T-helper 1 cell treated with Interleukin-12 subunit alpha and Interleukin-12 subunit beta and Interleukin-4 antibody, amounts not matched to agents 30 μg/mL and 1 μg/mL, for 36 hours (primary cell): ENCODE results near the gene NOP58.
"Not testable (repeated sequence)": the region's sequence is repeated elsewhere in the genome, so short reads cannot be mapped to it uniquely, and the experiment has no call there.

Experiments
- H3K27ac Mint-ChIP-seq: one replicate; pipeline ENCODE4 v1.8.0; 2021; ENCODE audit warnings: mild to moderate bottlenecking, mixed read lengths
- H3K27me3 Mint-ChIP-seq: one replicate; pipeline ENCODE4 v1.8.0; 2021; ENCODE audit warnings: low read depth, mixed read lengths
- H3K36me3 Mint-ChIP-seq: one replicate; pipeline ENCODE4 v1.8.0; 2021; ENCODE audit warnings: low read depth, mixed read lengths
- H3K4me1 Mint-ChIP-seq: one replicate; pipeline ENCODE4 v1.8.0; 2021; ENCODE audit warnings: low read depth, mixed read lengths
- H3K4me3 Mint-ChIP-seq: one replicate; pipeline ENCODE4 v1.8.0; 2021; ENCODE audit warnings: mild to moderate bottlenecking, moderate library complexity, mixed read lengths
- H3K9me3 Mint-ChIP-seq: one replicate; pipeline ENCODE4 v1.8.0; 2021; ENCODE audit warnings: mixed read lengths

Gene NOP58

DNA sequence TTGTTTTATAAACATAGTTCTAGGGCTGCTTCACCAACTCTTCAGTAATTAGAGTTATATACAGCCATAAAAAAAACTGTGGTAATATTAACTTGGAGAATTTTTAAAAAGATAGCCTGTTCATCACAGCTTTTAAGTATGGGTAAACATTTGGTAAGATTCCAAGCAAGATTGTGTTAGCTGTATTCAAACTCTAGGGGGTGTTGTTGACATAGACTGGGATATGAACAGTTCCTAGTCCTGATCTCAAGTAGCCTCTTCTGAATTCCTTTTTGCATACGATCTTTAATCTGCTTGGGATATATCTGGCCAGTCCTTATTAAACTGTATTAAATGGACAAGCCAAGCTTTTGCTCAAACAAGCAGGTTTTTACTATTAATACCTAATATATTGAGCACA lies 13.4 kb downstream of the NOP58 start:
- peaks cover 31% of the 10 kb centered on the region for H3K36me3 Mint-ChIP-seq
- peaks cover 27% of the 10 kb centered on the region for H3K4me1 Mint-ChIP-seq
- no peak overlapping the region for H3K4me3 Mint-ChIP-seq
- no peaks in the 10 kb centered on the region for H3K9me3 Mint-ChIP-seq
- no peaks in the 10 kb centered on the region for H3K27me3 Mint-ChIP-seq
- H3K27ac Mint-ChIP-seq: peak overlapping the region; percentile 45

DNA sequence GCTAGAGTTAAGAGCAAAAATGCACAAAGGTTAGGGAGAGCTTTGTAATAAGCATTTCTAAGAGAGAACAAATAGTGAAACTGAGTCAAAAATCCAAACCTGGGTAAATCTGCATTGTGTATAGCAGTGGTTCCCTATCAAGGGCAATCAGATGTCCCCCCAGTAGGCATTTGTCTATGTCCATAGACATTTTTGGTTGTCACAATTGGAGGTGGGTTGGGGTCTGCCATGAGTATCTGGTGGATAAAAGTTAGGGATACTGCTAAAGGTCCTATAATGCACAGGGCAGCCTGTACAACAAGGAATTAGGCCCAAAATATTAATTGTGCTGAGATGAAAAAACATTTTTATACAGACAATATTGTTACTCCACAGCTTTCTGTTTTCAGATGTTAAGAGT lies 21.0 kb downstream of the NOP58 start:
- H3K27me3 Mint-ChIP-seq: no peaks in the 10 kb centered on the region
- peaks cover 3% of the 10 kb centered on the region for H3K4me1 Mint-ChIP-seq
- peaks cover 41% of the 10 kb centered on the region for H3K36me3 Mint-ChIP-seq
- H3K9me3 Mint-ChIP-seq: no peaks in the 10 kb centered on the region
- no peak overlapping the region for H3K4me3 Mint-ChIP-seq
- H3K27ac Mint-ChIP-seq: no peak overlapping the region

DNA sequence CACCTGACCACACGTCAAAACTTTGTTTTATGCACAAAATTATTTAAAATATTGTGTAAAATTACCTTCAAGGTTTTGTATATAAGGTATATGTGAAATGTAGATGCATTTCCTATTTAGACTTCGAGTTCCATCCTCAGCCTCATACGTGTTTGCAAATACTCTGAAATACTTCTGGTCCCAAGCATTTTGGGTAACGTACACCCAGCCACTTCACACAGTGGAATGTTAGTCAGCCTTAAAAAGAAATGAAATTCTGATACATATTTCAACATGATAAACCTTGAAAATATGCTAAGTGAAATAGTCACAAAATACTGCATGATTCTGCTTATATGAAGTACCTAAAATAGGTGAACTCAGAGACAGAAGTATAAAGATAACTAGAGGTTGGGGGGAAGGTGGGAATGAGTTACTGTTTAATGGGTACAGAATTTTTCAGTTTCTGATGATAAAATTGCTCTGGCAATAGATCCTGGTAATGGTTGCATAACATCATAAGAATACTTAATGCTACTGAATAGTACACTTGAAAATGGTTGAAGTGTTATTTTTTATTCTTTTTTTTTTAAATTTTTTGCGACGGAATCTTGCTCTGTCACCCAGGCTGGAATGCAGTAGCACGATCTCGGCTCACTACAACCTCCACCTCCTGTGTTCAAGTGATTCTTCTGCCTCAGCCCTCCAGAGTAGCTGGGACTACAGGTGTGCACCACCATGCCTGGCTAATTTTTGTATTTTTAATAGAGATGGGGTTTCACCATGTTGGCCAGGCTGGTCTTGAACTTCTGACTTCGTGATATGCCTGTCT lies 24.0 kb downstream of the NOP58 start:
- H3K27me3 Mint-ChIP-seq: no peaks in the 10 kb centered on the region
- H3K9me3 Mint-ChIP-seq: no peaks in the 10 kb centered on the region
- peaks cover 40% of the 10 kb centered on the region for H3K36me3 Mint-ChIP-seq

DNA sequence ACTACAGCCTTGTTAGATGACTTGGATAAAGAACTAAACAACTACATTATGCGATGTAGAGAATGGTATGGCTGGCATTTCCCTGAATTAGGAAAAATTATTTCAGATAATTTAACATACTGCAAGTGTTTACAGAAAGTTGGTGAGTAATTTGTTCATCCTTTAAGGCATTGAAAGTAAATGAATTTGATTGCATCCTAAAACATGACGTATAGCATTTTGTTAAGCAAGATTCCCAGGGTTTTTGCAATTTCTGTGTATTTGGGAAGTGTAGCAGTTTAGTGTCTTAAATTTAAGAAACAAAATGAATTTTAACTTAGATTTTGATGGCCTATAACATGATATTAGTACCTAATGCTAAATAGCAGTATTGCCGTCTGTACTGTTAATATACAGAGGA lies 24.8 kb downstream of the NOP58 start:
- H3K27ac Mint-ChIP-seq: no peak overlapping the region

More for the DNA sequence above, 24.0 kb downstream of the NOP58 start:
- H3K27ac Mint-ChIP-seq: no peak overlapping the region
- H3K4me3 Mint-ChIP-seq: no peak overlapping the region
- no peaks in the 10 kb centered on the region for H3K4me1 Mint-ChIP-seq

DNA sequence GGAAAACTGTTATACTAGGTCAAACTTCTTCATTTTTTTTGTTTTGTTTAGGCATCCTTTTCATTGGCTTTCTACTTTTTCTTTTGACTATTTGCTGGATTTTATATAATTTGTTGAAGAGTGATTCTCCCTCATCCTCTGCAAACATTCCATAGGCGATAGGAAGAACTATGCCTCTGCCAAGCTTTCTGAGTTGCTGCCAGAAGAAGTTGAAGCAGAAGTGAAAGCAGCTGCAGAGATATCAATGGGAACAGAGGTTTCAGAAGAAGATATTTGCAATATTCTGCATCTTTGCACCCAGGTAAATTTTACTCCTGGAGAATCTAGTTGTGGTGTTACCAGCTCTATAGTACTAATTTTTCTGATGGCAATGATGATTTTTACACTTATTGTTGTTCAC lies 25.4 kb downstream of the NOP58 start:
- Mint-ChIP-seq H3K36me3 (peaks cover 38% of the 10 kb centered on the region), H3K9me3 (no peaks in the 10 kb centered on the region), H3K27ac (no peak overlapping the region)

More for the DNA sequence above, 24.8 kb downstream of the NOP58 start:
- Mint-ChIP-seq H3K4me3 (no peak overlapping the region), H3K36me3 (peaks cover 35% of the 10 kb centered on the region), H3K27me3 (no peaks in the 10 kb centered on the region), H3K9me3 (no peaks in the 10 kb centered on the region), H3K4me1 (no peaks in the 10 kb centered on the region)

DNA sequence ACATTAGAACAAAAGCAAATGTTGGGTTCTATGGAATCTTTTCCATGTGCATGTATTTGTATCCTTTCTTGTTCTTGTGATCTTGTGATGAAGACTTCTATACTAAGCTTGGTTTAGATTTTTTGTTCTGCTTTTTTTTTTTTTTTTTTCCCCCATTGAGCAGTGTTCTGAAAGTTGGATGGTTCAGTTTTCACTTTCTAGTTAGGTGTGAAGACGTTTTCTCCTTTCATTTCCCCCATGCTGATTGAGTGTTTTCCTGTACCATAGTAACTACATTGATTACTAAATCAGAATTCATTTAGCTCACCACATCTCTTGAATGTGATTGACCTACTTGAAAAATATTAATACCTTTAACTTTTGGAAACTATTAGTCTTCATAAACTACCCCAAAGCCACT lies 34.1 kb downstream of the NOP58 start:
- Mint-ChIP-seq H3K4me3 (no peak overlapping the region), H3K27ac (peak overlapping the region; percentile 74), H3K4me1 (peaks cover 7% of the 10 kb centered on the region), H3K27me3 (no peaks in the 10 kb centered on the region), H3K36me3 (peaks cover 63% of the 10 kb centered on the region), H3K9me3 (no peaks in the 10 kb centered on the region)

More for the DNA sequence above, 25.4 kb downstream of the NOP58 start:
- Mint-ChIP-seq H3K4me3 (no peak overlapping the region), H3K27me3 (no peaks in the 10 kb centered on the region), H3K4me1 (no peaks in the 10 kb centered on the region)

DNA sequence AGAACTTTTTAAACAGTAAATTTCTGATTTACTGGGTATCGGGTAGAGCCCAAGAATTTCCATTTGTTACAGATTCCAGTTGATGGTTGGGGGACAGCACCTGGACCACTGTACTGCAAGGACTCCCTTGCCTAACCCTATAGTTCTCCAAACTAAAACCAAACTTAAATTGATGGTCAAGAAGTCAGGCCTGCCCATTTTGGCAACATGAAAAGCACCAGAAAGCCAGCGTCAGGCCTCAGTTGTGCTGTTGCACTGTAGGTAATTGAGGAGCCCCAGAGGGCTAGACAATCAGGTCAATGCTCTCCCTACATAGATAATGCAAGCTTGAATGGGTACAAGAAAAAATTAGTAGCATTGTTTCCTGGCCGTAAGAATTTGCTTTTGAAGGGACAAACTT lies 40.5 kb downstream of the NOP58 start:
- peaks cover 3% of the 10 kb centered on the region for H3K4me1 Mint-ChIP-seq
- H3K36me3 Mint-ChIP-seq: peaks cover 40% of the 10 kb centered on the region
- no peaks in the 10 kb centered on the region for H3K27me3 Mint-ChIP-seq
- H3K4me3 Mint-ChIP-seq: no peak overlapping the region
- no peaks in the 10 kb centered on the region for H3K9me3 Mint-ChIP-seq
- no peak overlapping the region for H3K27ac Mint-ChIP-seq

DNA sequence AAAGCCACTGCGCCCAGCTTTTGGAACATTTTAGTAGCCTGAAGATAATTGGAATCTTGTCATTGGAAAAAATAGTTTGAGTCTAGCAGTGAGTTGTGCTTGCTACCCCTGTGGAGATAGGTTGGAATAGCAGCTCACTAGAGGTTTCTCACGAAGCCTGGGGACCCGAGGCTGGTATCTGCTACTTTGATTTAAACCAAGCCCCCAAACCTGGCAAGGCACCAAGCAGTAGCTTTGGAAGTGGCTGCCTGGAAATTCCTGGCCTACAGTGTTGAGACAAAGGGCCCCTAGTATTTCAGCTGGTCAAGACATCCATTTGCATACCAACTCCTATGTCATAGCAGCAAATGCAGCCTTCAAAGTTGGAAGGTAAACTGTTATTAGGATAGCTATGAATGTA lies 42.1 kb downstream of the NOP58 start:
- H3K27ac Mint-ChIP-seq: no peak overlapping the region
- no peaks in the 10 kb centered on the region for H3K27me3 Mint-ChIP-seq
- H3K9me3 Mint-ChIP-seq: no peaks in the 10 kb centered on the region
- H3K36me3 Mint-ChIP-seq: peaks cover 25% of the 10 kb centered on the region
- peaks cover 3% of the 10 kb centered on the region for H3K4me1 Mint-ChIP-seq
- no peak overlapping the region for H3K4me3 Mint-ChIP-seq

DNA sequence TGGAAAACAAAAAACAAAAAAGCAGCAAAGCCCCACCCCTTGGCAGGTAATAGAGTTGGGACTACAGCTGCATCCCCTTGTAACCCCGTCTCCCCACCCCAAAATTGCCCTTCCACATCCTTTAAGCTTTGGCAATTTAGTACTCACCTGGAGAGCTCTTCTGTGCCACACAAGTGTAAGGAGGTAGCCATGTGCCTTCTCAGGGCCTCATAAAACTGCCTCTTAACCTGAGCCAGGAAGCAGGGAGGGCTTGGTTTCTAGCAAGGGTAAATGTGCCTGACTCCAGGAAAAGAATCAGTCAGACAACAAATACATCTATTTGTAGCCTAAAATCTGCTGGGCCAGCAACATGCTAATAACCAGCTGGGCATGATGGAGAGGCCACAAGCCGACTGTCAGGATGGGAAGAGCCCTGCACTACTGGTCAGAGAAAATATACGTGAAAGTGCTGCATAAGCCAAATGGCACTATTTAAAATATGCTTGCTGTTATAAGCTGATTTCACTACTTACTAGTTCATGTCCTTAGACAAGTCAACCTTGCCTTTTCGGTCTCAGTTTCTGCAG lies 46.3 kb downstream of the NOP58 start:
- Mint-ChIP-seq H3K4me3 (no peak overlapping the region), H3K27ac (no peak overlapping the region), H3K9me3 (no peaks in the 10 kb centered on the region)

DNA sequence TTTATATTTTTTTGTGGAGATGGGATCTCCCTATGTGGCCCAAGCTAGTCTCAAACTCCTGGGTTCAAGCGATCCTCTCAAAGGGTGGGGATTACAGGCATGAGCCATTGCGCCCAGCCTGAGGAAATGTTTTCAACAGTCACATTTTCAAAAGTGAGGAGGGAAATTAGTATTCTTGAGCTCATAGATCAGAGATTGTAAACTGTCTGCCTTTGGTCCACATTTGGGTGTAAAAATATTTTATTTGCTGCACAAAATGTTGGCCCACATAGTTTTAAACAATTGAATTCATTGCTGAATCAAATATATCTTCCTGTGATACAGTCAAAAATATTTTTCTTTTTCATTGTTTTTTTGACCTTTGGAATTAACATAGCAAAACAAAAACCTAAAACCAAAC lies 48.6 kb downstream of the NOP58 start:
- Mint-ChIP-seq H3K27me3 (no peaks in the 10 kb centered on the region), H3K4me1 (no peaks in the 10 kb centered on the region), H3K36me3 (no peaks in the 10 kb centered on the region), H3K9me3 (no peaks in the 10 kb centered on the region), H3K4me3 (no peak overlapping the region), H3K27ac (no peak overlapping the region)

More for the DNA sequence above, 46.3 kb downstream of the NOP58 start:
- Mint-ChIP-seq H3K4me1 (no peaks in the 10 kb centered on the region), H3K27me3 (no peaks in the 10 kb centered on the region), H3K36me3 (peaks cover 4% of the 10 kb centered on the region)

DNA sequence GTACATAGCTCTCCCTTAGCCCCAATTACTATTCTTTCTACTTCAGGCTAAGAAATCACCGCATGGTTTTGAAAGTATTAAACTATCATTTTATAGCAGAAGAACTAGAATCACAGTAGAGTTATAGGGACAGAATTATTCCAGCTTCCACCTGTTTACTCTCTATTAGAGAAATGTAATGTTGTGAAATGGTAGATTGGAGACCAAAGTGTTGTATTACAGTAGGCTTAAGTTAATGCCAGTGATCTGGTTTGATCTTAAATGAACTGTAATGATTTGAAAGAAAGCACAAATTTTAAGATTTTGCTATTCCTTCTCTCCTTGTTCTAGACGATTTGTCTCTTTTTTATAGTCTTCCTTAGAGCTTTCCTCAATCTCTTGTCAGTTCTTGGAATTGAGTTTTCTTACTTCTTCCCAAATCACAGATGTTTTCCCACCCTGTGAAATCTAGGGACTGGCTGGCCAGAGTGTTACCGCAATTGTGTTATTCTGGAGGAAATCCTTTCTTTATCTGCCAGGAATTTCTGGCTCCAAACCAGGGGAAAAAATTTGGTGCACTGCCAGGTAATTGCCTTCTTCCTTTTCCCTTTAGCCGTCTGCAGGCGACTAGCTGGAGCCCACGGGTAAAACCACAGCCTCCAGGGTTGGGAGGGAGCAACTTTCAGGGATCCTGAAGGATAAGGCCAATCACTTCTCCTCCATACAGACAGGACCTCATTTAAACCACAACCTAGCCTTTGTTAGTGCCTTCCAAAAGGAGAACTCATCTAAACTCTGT lies 51.7 kb downstream of the NOP58 start:
- Mint-ChIP-seq H3K27ac (no peak overlapping the region), H3K4me3 (no peak overlapping the region), H3K4me1 (no peaks in the 10 kb centered on the region), H3K27me3 (no peaks in the 10 kb centered on the region), H3K36me3 (no peaks in the 10 kb centered on the region), H3K9me3 (no peaks in the 10 kb centered on the region)

DNA sequence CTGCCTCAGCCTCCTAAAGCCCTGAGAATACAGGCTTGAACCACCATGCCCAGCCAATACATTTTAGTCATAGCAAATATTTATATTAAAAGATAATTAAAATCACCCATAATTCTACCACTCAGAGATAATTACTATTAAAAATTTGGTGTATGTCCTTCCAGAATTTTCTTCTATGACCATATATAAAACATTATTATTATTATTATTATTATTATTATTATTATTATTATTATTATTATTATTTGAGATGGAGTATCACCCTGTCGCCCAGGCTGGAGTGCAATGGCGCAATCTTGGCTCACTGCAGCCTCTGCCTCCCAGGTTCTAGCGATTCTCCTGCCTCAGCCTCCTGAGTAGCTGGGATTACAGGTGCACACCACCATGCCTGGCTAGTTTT lies 54.8 kb downstream of the NOP58 start:
- H3K4me3 Mint-ChIP-seq, H3K27me3 Mint-ChIP-seq, H3K36me3 Mint-ChIP-seq, H3K4me1 Mint-ChIP-seq, H3K27ac Mint-ChIP-seq, H3K9me3 Mint-ChIP-seq: not testable (repeated sequence)

DNA sequence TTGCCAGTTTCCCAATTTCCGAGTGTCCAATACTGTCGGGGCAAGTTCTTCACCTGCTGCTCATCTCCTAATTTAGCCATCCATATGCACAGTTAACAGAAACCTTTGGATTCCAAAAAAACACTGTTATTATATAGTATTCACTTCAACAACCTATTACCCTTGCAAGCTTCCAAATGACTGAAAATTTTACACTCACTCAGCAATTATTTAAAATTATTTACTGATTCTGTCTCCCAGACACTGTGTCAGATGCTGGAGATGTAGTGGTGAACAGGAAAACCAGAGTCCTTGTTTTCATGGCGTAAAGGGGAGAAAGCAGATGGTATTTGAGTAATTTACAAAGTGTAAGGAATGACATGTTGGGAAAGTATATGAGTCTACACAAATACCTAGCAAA lies 56.9 kb downstream of the NOP58 start:
- peaks cover 1% of the 10 kb centered on the region for H3K4me1 Mint-ChIP-seq
- H3K4me3 Mint-ChIP-seq: no peak overlapping the region
- H3K9me3 Mint-ChIP-seq: no peaks in the 10 kb centered on the region
- H3K36me3 Mint-ChIP-seq: no peaks in the 10 kb centered on the region
- no peak overlapping the region for H3K27ac Mint-ChIP-seq
- H3K27me3 Mint-ChIP-seq: no peaks in the 10 kb centered on the region

DNA sequence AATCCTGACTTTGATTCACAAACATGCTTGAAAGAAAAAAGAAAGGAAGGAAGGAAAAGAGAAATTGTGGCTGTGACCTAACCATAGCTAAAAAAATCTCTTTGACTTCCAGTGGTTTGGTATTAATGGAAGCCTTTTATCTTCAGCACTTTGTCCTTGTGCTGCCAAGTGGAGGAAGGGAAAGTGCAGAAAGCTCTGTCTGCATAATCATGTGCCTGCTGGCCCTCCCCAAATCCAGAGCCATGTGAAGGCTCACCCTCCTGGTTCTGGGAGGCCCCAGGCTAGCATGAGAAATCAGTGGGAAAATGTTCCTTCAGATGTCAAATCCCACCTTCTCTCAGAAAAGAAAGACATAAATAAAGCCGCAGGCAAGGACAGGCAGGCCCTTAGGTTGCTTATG lies 62.3 kb downstream of the NOP58 start:
- H3K27me3 Mint-ChIP-seq: no peaks in the 10 kb centered on the region
- H3K27ac Mint-ChIP-seq: no peak overlapping the region
- no peak overlapping the region for H3K4me3 Mint-ChIP-seq
- H3K4me1 Mint-ChIP-seq: peaks cover 1% of the 10 kb centered on the region
- no peaks in the 10 kb centered on the region for H3K36me3 Mint-ChIP-seq
- H3K9me3 Mint-ChIP-seq: no peaks in the 10 kb centered on the region
